H1 (cell line): ENCODE measurements around the gene CBLN3. TPM values are rescaled to one million over a fixed set of nuclear protein-coding genes. Genes with fewer than 3 reads are reported as not detected.

Experiments used
- CTCF ChIA-PET: fragments of 300-600 bp; sonication (Branson Sonifier 250); formaldehyde crosslinking; loops from one replicate; lab custom pipeline; 2021; ENCODE audit not compliant: partially characterized antibody; lab: Charles Lee
- POLR2A ChIA-PET: fragments of 300-600 bp; sonication (Branson Sonifier 250); formaldehyde crosslinking; loops from one replicate; lab custom pipeline; 2021; ENCODE audit warnings: inconsistent platforms; ENCODE audit not compliant: partially characterized antibody; lab: Charles Lee
- DNase-seq, 2 experiments: peaks; one replicate each; pipeline versions ENCODE4 v3.0.0 to v3.0.0-alpha.2; 2010 to 2022; ENCODE audit warnings: low spot score in 2 of 2, low read depth in 1 of 2, mixed read lengths in 1 of 2
- FAIRE-seq: peaks from 2 replicates; lab custom pipeline; 2011; peaks lifted over from hg19 to GRCh38; lab: Jason Lieb, UNC
- H2AFZ ChIP-seq: 2 replicates; pipeline ENCODE4 v1.8.1; 2012; ENCODE audit warnings: low read length, inconsistent platforms
- H2AK5ac ChIP-seq: 2 replicates; pipeline ENCODE4 v1.6.1; 2013; ENCODE audit warnings: low read depth, low read length
- H2BK120ac ChIP-seq: replicated peaks from 2 replicates; pipeline ENCODE3; 2013; ENCODE audit warnings: low read depth, low read length, inconsistent platforms
- H2BK12ac ChIP-seq: 2 replicates; pipeline ENCODE4 v1.6.1; 2013; ENCODE audit warnings: low read depth, low read length
- H2BK15ac ChIP-seq: 2 replicates; pipeline ENCODE4 v1.6.1; 2013; ENCODE audit warnings: low read length
- H2BK20ac ChIP-seq: 2 replicates; pipeline ENCODE4 v1.6.1; 2013; ENCODE audit warnings: low read length
- H2BK5ac ChIP-seq: 2 replicates; pipeline ENCODE4 v1.6.1; 2013; ENCODE audit warnings: low read depth, low read length
- H3K14ac ChIP-seq: 2 replicates; pipeline ENCODE4 v1.6.1; 2013; ENCODE audit warnings: inconsistent platforms; ENCODE audit not compliant: insufficient read length
- H3K18ac ChIP-seq: 2 replicates; pipeline ENCODE4 v1.6.1; 2013; ENCODE audit warnings: low read length; ENCODE audit errors: extremely low read depth
- H3K23ac ChIP-seq: 2 replicates; pipeline ENCODE4 v1.6.1; 2013; ENCODE audit warnings: inconsistent platforms; ENCODE audit not compliant: insufficient read length
- H3K23me2 ChIP-seq: 2 replicates; pipeline ENCODE4 v1.6.1; 2013; ENCODE audit warnings: low read depth, low read length
- H3K27ac ChIP-seq: 2 replicates; pipeline ENCODE4 v1.6.1; 2011; ENCODE audit warnings: low read depth, low read length, inconsistent platforms
- H3K27me3 ChIP-seq, 4 experiments: replicated peaks in 1 of 4; 1 replicate in 1 of 4; 2 replicates in 3 of 4; pipeline versions ENCODE4 v1.6.1 to v1.8.1; 2011 to 2013; ENCODE audit warnings: low read length in 3 of 4, mild to moderate bottlenecking in 3 of 4, inconsistent platforms in 2 of 4, mixed read lengths in 2 of 4, moderate library complexity in 1 of 4; ENCODE audit not compliant: control insufficient read depth in 3 of 4, insufficient read depth in 3 of 4; ENCODE audit errors: extremely low read depth in 1 of 4
- H3K36me3 ChIP-seq, 4 experiments: 2 replicates each; pipeline versions ENCODE4 v1.6.1 to v1.8.1; 2011 to 2013; ENCODE audit warnings: mild to moderate bottlenecking in 4 of 4, low read length in 3 of 4, moderate library complexity in 2 of 4, control low read depth in 1 of 4, inconsistent platforms in 1 of 4; ENCODE audit not compliant: insufficient read depth in 4 of 4, control insufficient read depth in 2 of 4
- H3K4ac ChIP-seq: replicated peaks from 2 replicates; pipeline ENCODE3; 2013; ENCODE audit warnings: low read length, low read depth, mixed read lengths, inconsistent platforms; ENCODE audit not compliant: insufficient read length
- H3K4me1 ChIP-seq, 4 experiments: replicated peaks in 1 of 4; 1 replicate in 1 of 4; 2 replicates in 3 of 4; pipeline versions ENCODE4 v1.6.1 to v1.8.1; 2011 to 2013; ENCODE audit warnings: low read length in 3 of 4, inconsistent platforms in 2 of 4, mixed read lengths in 1 of 4; ENCODE audit not compliant: insufficient read depth in 4 of 4, control insufficient read depth in 3 of 4
- H3K4me2 ChIP-seq, 2 experiments: 2 replicates each; pipeline versions ENCODE4 v1.6.1 to v1.8.1; 2011 to 2013; ENCODE audit warnings: low read depth in 2 of 2, low read length in 2 of 2, control low read depth in 1 of 2, inconsistent platforms in 1 of 2, mild to moderate bottlenecking in 1 of 2; ENCODE audit not compliant: insufficient read depth in 1 of 2
- H3K4me3 ChIP-seq, 4 experiments: fragments of 200-600, 300-600 bp in 1 of 4; sonication (generic), shearing (Covaris generic), sonication (Bioruptor Twin) in 1 of 4; 2 replicates each; pipeline versions ENCODE4 v1.5.1 to v1.8.1; 2011 to 2016; ENCODE audit warnings: low read length in 4 of 4, low read depth in 3 of 4, control low read depth in 2 of 4, inconsistent platforms in 2 of 4, mild to moderate bottlenecking in 2 of 4, mixed read lengths in 1 of 4, moderate library complexity in 1 of 4; ENCODE audit not compliant: insufficient read depth in 2 of 4; ENCODE audit errors: extremely low read depth in 1 of 4
- H3K56ac ChIP-seq: replicated peaks from 2 replicates; pipeline ENCODE3; 2013; ENCODE audit warnings: low read depth, mild to moderate bottlenecking, mixed read lengths, low read length, inconsistent platforms; ENCODE audit not compliant: insufficient read length
- H3K79me1 ChIP-seq: 2 replicates; pipeline ENCODE4 v1.6.1; 2013; ENCODE audit warnings: low read depth, low read length, control low read depth
- H3K79me2 ChIP-seq, 2 experiments: 2 replicates each; pipeline versions ENCODE4 v1.6.1 to v1.8.1; 2012 to 2013; ENCODE audit warnings: low read length in 2 of 2, mild to moderate bottlenecking in 2 of 2, inconsistent platforms in 1 of 2; ENCODE audit not compliant: insufficient read depth in 2 of 2, control insufficient read depth in 1 of 2
- H3K9ac ChIP-seq, 4 experiments: replicated peaks in 1 of 4; 1 replicate in 1 of 4; 2 replicates in 3 of 4; pipeline versions ENCODE4 v1.6.1 to v1.8.1; 2011 to 2013; ENCODE audit warnings: low read depth in 3 of 4, low read length in 3 of 4, control low read depth in 2 of 4, mild to moderate bottlenecking in 2 of 4, moderate library complexity in 2 of 4, inconsistent platforms in 1 of 4; ENCODE audit errors: extremely low read depth in 1 of 4
- H3K9me3 ChIP-seq, 2 experiments: 2 replicates each; pipeline versions ENCODE4 v1.6.1 to v1.8.1; 2012 to 2013; ENCODE audit warnings: mild to moderate bottlenecking in 2 of 2, moderate library complexity in 2 of 2, control low read depth in 1 of 2, inconsistent platforms in 1 of 2, low read depth in 1 of 2, low read length in 1 of 2, mixed read lengths in 1 of 2; ENCODE audit not compliant: insufficient read depth in 2 of 2
- H4K20me1 ChIP-seq, 2 experiments: replicated peaks in 1 of 2; 2 replicates each; pipeline versions ENCODE3 to v1.8.1; 2011 to 2013; ENCODE audit warnings: inconsistent platforms in 2 of 2, low read length in 2 of 2, mild to moderate bottlenecking in 1 of 2; ENCODE audit not compliant: insufficient read depth in 2 of 2, control insufficient read depth in 1 of 2
- H4K5ac ChIP-seq: 2 replicates; pipeline ENCODE4 v1.6.1; 2013; ENCODE audit warnings: low read length, low read depth, mixed read lengths, inconsistent platforms; ENCODE audit not compliant: insufficient read length
- H4K8ac ChIP-seq: 2 replicates; pipeline ENCODE4 v1.8.0; 2013; ENCODE audit warnings: mild to moderate bottlenecking, moderate library complexity, low read length, inconsistent platforms; ENCODE audit not compliant: insufficient read depth; ENCODE audit errors: extremely low read depth
- H4K91ac ChIP-seq: replicated peaks from 2 replicates; pipeline ENCODE3; 2013; ENCODE audit warnings: low read length, mixed read lengths, inconsistent platforms; ENCODE audit not compliant: insufficient read length
- EZH2 ChIP-seq: fragments of 200-600 bp; sonication (generic); IDR thresholded peaks from 2 replicates; pipeline ENCODE4 v1.7.1; 2012; ENCODE audit warnings: low read depth, mild to moderate bottlenecking, moderate library complexity, low read length, inconsistent platforms; ENCODE audit not compliant: severe bottlenecking
- HDAC2 ChIP-seq, 2 experiments: fragments of 300-600 bp in 1 of 2; sonication (generic) in 1 of 2; IDR thresholded peaks; 2 replicates each; pipeline ENCODE4 v1.6.1; 2011 to 2012; ENCODE audit warnings: low read depth in 2 of 2, low read length in 2 of 2, mild to moderate bottlenecking in 2 of 2, moderate library complexity in 2 of 2, borderline replicate concordance in 1 of 2, inconsistent platforms in 1 of 2
- HDAC6 ChIP-seq: IDR thresholded peaks from one replicate; pipeline ENCODE4 v1.7.1; 2012; ENCODE audit warnings: low read depth, mild to moderate bottlenecking, inconsistent platforms, low read length, moderate library complexity
- JUN ChIP-seq: IDR thresholded peaks from 2 replicates; pipeline ENCODE4 v1.6.1; 2011; ENCODE audit warnings: low read depth, mild to moderate bottlenecking, improper control_type of control experiment, low read length
- POU5F1 ChIP-seq: IDR thresholded peaks from 2 replicates; pipeline ENCODE4 v1.6.1; 2011; ENCODE audit warnings: low read depth, mild to moderate bottlenecking, low read length, moderate library complexity
- RNF2 ChIP-seq: fragments of 200-900, 300-1000 bp; sonication (generic); IDR thresholded peaks from 2 replicates; pipeline ENCODE4 v1.7.1; 2016; ENCODE audit warnings: borderline replicate concordance, low read depth, mild to moderate bottlenecking, antibody characterized with exemption, low read length; ENCODE audit not compliant: poor library complexity, severe bottlenecking; ENCODE audit errors: missing control alignments
- TBP ChIP-seq: IDR thresholded peaks from 2 replicates; pipeline ENCODE4 v1.6.1; 2011; ENCODE audit warnings: low read depth, low read length, improper control_type of control experiment
- ZNF274 ChIP-seq: IDR thresholded peaks from 2 replicates; pipeline ENCODE4 v1.7.0; 2012; ENCODE audit warnings: low read length, borderline replicate concordance; ENCODE audit errors: extremely low read depth
- WGBS, 2 experiments: shearing (Covaris generic) in 1 of 2; methylation state at CpG; one replicate each; pipeline versions ENCODE4 v1.1.6 to v1.1.7; 2013 to 2015; ENCODE audit warnings: low lambda C conversion rate in 2 of 2, mixed read lengths in 2 of 2, inconsistent platforms in 1 of 2, low coverage in 1 of 2, missing lambda C conversion rate in 1 of 2; ENCODE audit not compliant: insufficient replicate concordance in 2 of 2, insufficient coverage in 1 of 2, insufficient read length in 1 of 2; ENCODE audit errors: extremely low coverage in 1 of 2, missing lambda C conversion rate in 1 of 2; 5-methylcytosine and 5-hydroxymethylcytosine counted together
- polyA plus RNA-seq, 7 experiments: library from polyadenylated mRNA; depleted of rRNA in 3 of 7; stranded (reverse) in 5 of 7; unstranded in 2 of 7; fragments of >200 nt in 5 of 7; fragments of 200-250 nt in 2 of 7; gene quantifications; 1 replicate in 5 of 7; 2 replicates in 1 of 7; 4 replicates in 1 of 7; pipeline versions ENCODE4 v1.2.1 to v1.2.3, GENCODE V29; 2011 to 2013; ENCODE audit warnings: missing spikeins in 2 of 7, mixed read lengths in 2 of 7
- total RNA-seq: library from RNA; stranded (reverse); fragmentation: NEBNext Ultra II Directional; extraction: Animal tissue kit (Norgen Biotek cat#: 25700); gene quantifications from 2 replicates; pipeline ENCODE4 v1.2.1, GENCODE V29; 2021

CBLN3 gene
- total and polyA plus RNA-seq, 2 of the 8 experiments (the other 6 are each of a cell fraction or from before 2014, with no cell fraction given) = 0.54 to 1.00 TPM

DNA sequence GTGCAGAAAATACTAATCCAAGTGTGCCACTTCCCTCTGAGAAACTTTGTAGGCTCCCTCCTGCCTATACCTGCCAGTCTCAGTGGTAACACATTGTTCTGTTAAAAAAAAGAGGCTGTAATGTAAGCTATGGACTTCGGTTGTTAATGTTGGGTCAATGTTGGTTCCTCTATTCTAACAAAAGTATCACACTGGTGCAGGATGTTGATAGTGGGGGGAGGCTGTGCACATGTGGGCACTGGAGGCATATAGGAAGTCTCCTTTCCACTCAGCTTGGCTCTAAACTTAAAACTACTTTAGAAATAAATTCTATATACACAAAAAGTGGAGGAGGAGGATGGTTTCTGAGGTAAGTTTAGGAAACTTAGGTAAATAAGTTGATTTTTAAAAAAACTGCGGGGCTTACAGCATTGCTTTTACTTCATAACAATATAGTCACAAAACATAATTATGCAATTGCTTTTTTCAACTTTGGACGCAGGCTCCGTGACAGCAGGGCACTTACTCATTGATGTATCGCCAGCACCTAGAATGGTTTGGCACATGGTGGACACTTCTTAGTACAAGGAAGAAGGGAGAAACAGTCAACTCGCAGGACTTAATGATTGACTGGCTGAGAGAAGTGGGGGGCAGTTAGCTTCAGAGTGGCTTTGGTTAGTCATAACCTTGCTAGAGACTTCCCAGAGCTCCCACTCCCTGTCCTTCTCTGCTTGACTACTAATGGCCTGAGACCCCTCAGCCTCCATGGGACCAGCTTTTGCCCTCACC lies 38.6 kb downstream of the CBLN3 start:
- peaks cover 0 to 2% (median 0%) of the 10 kb centered on the region in 4 experiments; a peak in 1 of 7 replicates for H3K27me3 ChIP-seq
- peak overlapping the region; percentile 69; the same call in 1 of the 2 replicates for H2AK5ac ChIP-seq
- H2BK20ac ChIP-seq = peak overlapping the region; percentile 80; the same call in 1 of the 2 replicates
- H3K27ac ChIP-seq = no peak overlapping the region
- H2AFZ ChIP-seq = no peak overlapping the region
- no peak overlapping the region for H3K18ac ChIP-seq
- no peak overlapping the region for H3K23ac ChIP-seq
- H3K14ac ChIP-seq = no peak overlapping the region
- CTCF ChIA-PET = interaction anchor here (0.6 to 5.4 kb wide), 12 partner anchors 12 to 83 kb away, joined by 3 to 40 read pairs (median 4); partner anchors contain the start of gene CIDEB
- no peak overlapping the region for H2BK5ac ChIP-seq
- H3K4me3 ChIP-seq = no peak overlapping the region
- no peaks in the 10 kb centered on the region for H3K9me3 ChIP-seq
- no peak overlapping the region for H4K8ac ChIP-seq
- DNase-seq (no peak), FAIRE-seq (no peak)
- H3K56ac ChIP-seq = no peak overlapping the region
- POLR2A ChIA-PET = interaction anchor here (4.7 kb wide), 1 partner anchor 12 kb away, joined by 27 read pairs; no protein-coding TSS in a partner anchor
- H3K4ac ChIP-seq = no peak overlapping the region
- H4K20me1 ChIP-seq = no peaks in the 10 kb centered on the region
- no peak overlapping the region for H4K5ac ChIP-seq
- no peak overlapping the region for H3K4me2 ChIP-seq
- WGBS, 2 experiments = 87% methylated on average over 6 of the region's 6 CpGs; no CpG with 5 or more reads in 1 of the 2 experiments
- no peak overlapping the region for H4K91ac ChIP-seq
- H3K23me2 ChIP-seq = no peaks in the 10 kb centered on the region
- H2BK15ac ChIP-seq = peak overlapping the region; percentile 94; the same call in 1 of the 2 replicates
- H3K79me2 ChIP-seq = no peaks in the 10 kb centered on the region
- no peaks in the 10 kb centered on the region for H3K79me1 ChIP-seq
- H3K4me1 ChIP-seq = 0 out of 7 replicates have a peak, but pooled peaks cover 0 to 4% (median 0%) of the 10 kb centered on the region in 4 experiments
- H2BK120ac ChIP-seq = no peak overlapping the region
- no peak overlapping the region for H3K9ac ChIP-seq
- peak overlapping the region; percentile 84; the same call in 1 of the 2 replicates for H2BK12ac ChIP-seq
- no peak for TF ChIP-seq ZNF274
- TF ChIP-seq TBP = no peak
- TF ChIP-seq JUN = no peak
- no peak for TF ChIP-seq EZH2
- TF ChIP-seq POU5F1 = no peak
- no peak for TF ChIP-seq HDAC6
- no peak for TF ChIP-seq HDAC2 (IDR thresholded peaks at IDR 0.05; ENCODE audit: borderline replicate concordance in 1 of 2, low read depth in 2 of 2, low read length in 2 of 2)
- TF ChIP-seq RNF2 = no peak
- H3K36me3 ChIP-seq = no peaks in the 10 kb centered on the region
